WTC11 (cell line): ENCODE data around the gene ECHDC3. TPM values are rescaled to one million over a fixed set of nuclear protein-coding genes. Genes with fewer than 3 reads are reported as not detected.

ENCODE experiments used
- ATAC-seq: fragments of 200-7000 bp; cut with Tn5 transposase; 2 replicates; pipeline ENCODE4 v1.10.0; 2021; ENCODE audit warnings: mild to moderate bottlenecking, moderate library complexity
- CTCF ChIA-PET: fragments of 300-600 bp; sonication (Branson Sonifier 250); formaldehyde crosslinking; loops from one replicate; lab custom pipeline; 2021; ENCODE audit warnings: antibody characterized with exemption; lab: Charles Lee
- POLR2A ChIA-PET: fragments of 350-600 bp; sonication (Branson Sonifier 250); formaldehyde crosslinking; loops from one replicate; lab custom pipeline; 2021; ENCODE audit warnings: antibody characterized with exemption; lab: Charles Lee
- DNase-seq: peaks from one replicate; pipeline ENCODE4 v3.0.0; 2021; ENCODE audit warnings: low spot score
- H3K27ac Mint-ChIP-seq: 2 replicates; pipeline ENCODE4 v1.8.0; 2021; ENCODE audit warnings: mixed read lengths
- H3K27me3 Mint-ChIP-seq: 2 replicates; pipeline ENCODE4 v1.8.0; 2021; ENCODE audit warnings: low read depth, mild to moderate bottlenecking, moderate library complexity, mixed read lengths
- H3K36me3 Mint-ChIP-seq: 2 replicates; pipeline ENCODE4 v1.8.0; 2021; ENCODE audit warnings: mixed read lengths
- H3K4me1 Mint-ChIP-seq: 2 replicates; pipeline ENCODE4 v1.8.0; 2022; ENCODE audit warnings: mixed read lengths
- H3K4me3 Mint-ChIP-seq: 2 replicates; pipeline ENCODE4 v1.8.0; 2021; ENCODE audit warnings: mild to moderate bottlenecking, moderate library complexity, mixed read lengths
- H3K9me3 Mint-ChIP-seq: 2 replicates; pipeline ENCODE4 v1.8.0; 2021; ENCODE audit warnings: mixed read lengths
- AFF4 ChIP-seq: sonication (generic); formaldehyde crosslinking; IDR thresholded peaks from 2 replicates; pipeline ENCODE4 v1.8.1; 2023; ENCODE audit warnings: mild to moderate bottlenecking, missing genetic modification reagents, borderline replicate concordance
- AR ChIP-seq: fragments of 250-450 bp; sonication (Bioruptor Pico); IDR thresholded peaks from 2 replicates; pipeline ENCODE4 v1.9.0; 2021; ENCODE audit warnings: mild to moderate bottlenecking
- E2F4 ChIP-seq: sonication (generic); formaldehyde crosslinking; IDR thresholded peaks from 2 replicates; pipeline ENCODE4 v1.8.1; 2022; ENCODE audit warnings: low read depth, mild to moderate bottlenecking, moderate library complexity, missing genetic modification reagents, borderline replicate concordance
- E2F5 ChIP-seq: sonication (generic); formaldehyde crosslinking; IDR thresholded peaks from 2 replicates; pipeline ENCODE4 v1.8.1; 2022; ENCODE audit warnings: mild to moderate bottlenecking, moderate library complexity, missing genetic modification reagents
- ESRRA ChIP-seq: sonication (generic); formaldehyde crosslinking; IDR thresholded peaks from 2 replicates; pipeline ENCODE4 v1.8.1; 2022; ENCODE audit warnings: mild to moderate bottlenecking, missing genetic modification reagents, borderline replicate concordance
- GABPB1 ChIP-seq: sonication (generic); formaldehyde crosslinking; IDR thresholded peaks from 2 replicates; pipeline ENCODE4 v1.8.1; 2023; ENCODE audit warnings: mild to moderate bottlenecking, missing genetic modification reagents
- GTF2I ChIP-seq: fragments of 250-450 bp; sonication (Bioruptor Pico); conservative IDR thresholded peaks from 2 replicates; pipeline ENCODE4 v1.4.0; 2021; ENCODE audit warnings: mild to moderate bottlenecking
- IRF1 ChIP-seq: sonication (generic); formaldehyde crosslinking; IDR thresholded peaks from 2 replicates; pipeline ENCODE4 v1.8.0; 2023; ENCODE audit warnings: missing genetic modification reagents
- NFATC4 ChIP-seq: fragments of 250-450 bp; sonication (Bioruptor Pico); IDR thresholded peaks from 2 replicates; pipeline ENCODE4 v1.9.0; 2021; ENCODE audit warnings: mild to moderate bottlenecking
- SMAD3 ChIP-seq: sonication (generic); formaldehyde crosslinking; IDR thresholded peaks from 2 replicates; pipeline ENCODE4 v1.8.0; 2022; ENCODE audit warnings: missing genetic modification reagents, mild to moderate bottlenecking, borderline replicate concordance
- TEAD4 ChIP-seq: sonication (generic); formaldehyde crosslinking; IDR thresholded peaks from 2 replicates; pipeline ENCODE4 v1.8.0; 2022; ENCODE audit warnings: mild to moderate bottlenecking, missing genetic modification reagents
- ZBTB43 ChIP-seq: sonication (generic); formaldehyde crosslinking; IDR thresholded peaks from 2 replicates; pipeline ENCODE4 v1.8.1; 2023; ENCODE audit warnings: mild to moderate bottlenecking, missing genetic modification reagents
- ZNF232 ChIP-seq: sonication (generic); formaldehyde crosslinking; IDR thresholded peaks from 2 replicates; pipeline ENCODE4 v1.8.0; 2022; ENCODE audit warnings: mild to moderate bottlenecking, missing genetic modification reagents
- ZNF263 ChIP-seq: sonication (generic); formaldehyde crosslinking; IDR thresholded peaks from 2 replicates; pipeline ENCODE4 v1.8.1; 2022; ENCODE audit warnings: low read depth, mild to moderate bottlenecking, moderate library complexity, missing genetic modification reagents
- ZNF416 ChIP-seq: fragments of 250-450 bp; sonication (Bioruptor Pico); IDR thresholded peaks from 2 replicates; pipeline ENCODE4 v1.9.0; 2021; ENCODE audit warnings: mild to moderate bottlenecking, inconsistent platforms
- ZNF671 ChIP-seq: fragments of 250-450 bp; sonication (Bioruptor Pico); IDR thresholded peaks from 2 replicates; pipeline ENCODE4 v1.8.0; 2021; ENCODE audit warnings: mild to moderate bottlenecking
- ZSCAN18 ChIP-seq: fragments of 250-450 bp; sonication (Bioruptor Pico); IDR thresholded peaks from 2 replicates; pipeline ENCODE4 v2.1.2; 2022; ENCODE audit warnings: mild to moderate bottlenecking, moderate library complexity
- total RNA-seq: library from RNA; stranded (reverse); gene quantifications from 3 replicates; pipeline ENCODE4 v1.2.3, GENCODE V29; 2021

ECHDC3 gene
- total RNA-seq, 1 experiment from 2014 or later: 17.1 TPM

GRCh38 chr10:11719496-11720259, 22.5 kb upstream of the ECHDC3 start:
- Mint-ChIP-seq H3K27ac (0 out of 2 replicates have a peak overlapping the region, but pooled peaks have one; percentile 27), H3K9me3 (peaks cover 21% of the 10 kb centered on the region), H3K4me3 (no peak overlapping the region), H3K36me3 (no peaks in the 10 kb centered on the region), H3K4me1 (0 out of 2 replicates have a peak, but pooled peaks cover 6% of the 10 kb centered on the region), H3K27me3 (no peaks in the 10 kb centered on the region; the same call in 1 of the 2 replicates)
- ChIA-PET POLR2A (no interaction called here), CTCF (no interaction called here)
- no peak for ATAC-seq
- DNase-seq: no peak
- TF ChIP-seq IRF1 (CRISPR knock-in tag) (no peak), AR (CRISPR knock-in tag) (no peak), GABPB1 (CRISPR knock-in tag) (no peak), ZBTB43 (no peak)

GRCh38 chr10:11720260-11720741, 21.9 kb upstream of the ECHDC3 start:
- no peak for DNase-seq
- 0 out of 2 replicates have a peak, but pooled peaks cover 6% of the 10 kb centered on the region for H3K4me1 Mint-ChIP-seq
- H3K27ac Mint-ChIP-seq: no peak overlapping the region
- no peak for TF ChIP-seq GTF2I (CRISPR knock-in tag)
- no peak for TF ChIP-seq ZNF416 (CRISPR knock-in tag)
- TF ChIP-seq SMAD3: no peak
- no peak for TF ChIP-seq ZNF671 (CRISPR knock-in tag)
- TF ChIP-seq E2F4 (CRISPR knock-in tag): no peak
- ChIA-PET CTCF (interaction anchor here (0.7 kb wide), 2 partner anchors 13 to 211 kb away, joined by 3 read pairs; no protein-coding TSS in a partner anchor), POLR2A (no interaction called here)
- H3K36me3 Mint-ChIP-seq: no peaks in the 10 kb centered on the region
- H3K4me3 Mint-ChIP-seq: no peak overlapping the region
- H3K9me3 Mint-ChIP-seq: peaks cover 16% of the 10 kb centered on the region
- H3K27me3 Mint-ChIP-seq: no peaks in the 10 kb centered on the region; the same call in 1 of the 2 replicates
- no peak for ATAC-seq

- no peaks in the 10 kb centered on the region for H3K36me3 Mint-ChIP-seq
- CTCF ChIA-PET: no interaction called here
- no peak overlapping the region for H3K27ac Mint-ChIP-seq
- TF ChIP-seq ZNF232 (CRISPR knock-in tag) (no peak), NFATC4 (CRISPR knock-in tag) (no peak), TEAD4 (no peak), ZSCAN18 (CRISPR knock-in tag) (no peak), ESRRA (CRISPR knock-in tag) (no peak), E2F5 (CRISPR knock-in tag) (no peak), ZNF671 (CRISPR knock-in tag) (no peak), AFF4 (no peak), ZNF416 (CRISPR knock-in tag) (no peak), ZNF263 (no peak)
Observed at GRCh38 chr10:11721806-11722205, 20.4 kb upstream of the ECHDC3 start.

More at GRCh38 chr10:11721806-11722205, 20.4 kb upstream of the ECHDC3 start:
- ATAC-seq: no peak
- H3K4me3 Mint-ChIP-seq: no peak overlapping the region
- 0 out of 2 replicates have a peak, but pooled peaks cover 6% of the 10 kb centered on the region for H3K4me1 Mint-ChIP-seq
- peaks cover 9% of the 10 kb centered on the region for H3K9me3 Mint-ChIP-seq
- POLR2A ChIA-PET: interaction anchor here (0.8 kb wide), 1 partner anchor 35 kb away, joined by 3 read pairs; no protein-coding TSS in a partner anchor
- no peak for DNase-seq
- no peaks in the 10 kb centered on the region for H3K27me3 Mint-ChIP-seq
